Central memory CD4-positive, alpha-beta T cell (primary cell): ENCODE data around the gene PRXL2C.

Experiments
- DNase-seq: peaks from one replicate; pipeline ENCODE4 v3.0.0; 2022

The PRXL2C gene

GRCh38 chr9:96609732-96610131, 45.4 kb downstream of the PRXL2C start:
- no peak for DNase-seq

DNA sequence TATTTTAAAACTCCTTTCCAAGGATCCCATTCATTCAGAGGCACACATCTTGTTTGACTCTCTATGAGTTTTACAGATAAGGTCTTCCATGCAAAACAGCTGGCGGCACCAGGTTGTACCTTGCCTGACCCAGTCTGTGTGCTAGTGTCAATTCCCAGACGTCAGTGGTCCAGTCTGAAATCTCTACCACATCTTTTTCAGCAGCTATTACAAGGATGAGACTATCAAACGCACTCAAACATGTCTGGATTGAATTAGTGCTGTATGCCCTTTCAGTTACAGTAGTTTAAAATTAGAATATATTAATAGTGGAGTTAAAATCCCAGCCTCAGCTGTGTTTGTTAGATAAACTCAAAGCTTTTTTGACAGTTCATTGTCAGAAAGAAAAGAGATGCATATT, 47.1 kb downstream of the PRXL2C start:
- DNase-seq = no peak

DNA sequence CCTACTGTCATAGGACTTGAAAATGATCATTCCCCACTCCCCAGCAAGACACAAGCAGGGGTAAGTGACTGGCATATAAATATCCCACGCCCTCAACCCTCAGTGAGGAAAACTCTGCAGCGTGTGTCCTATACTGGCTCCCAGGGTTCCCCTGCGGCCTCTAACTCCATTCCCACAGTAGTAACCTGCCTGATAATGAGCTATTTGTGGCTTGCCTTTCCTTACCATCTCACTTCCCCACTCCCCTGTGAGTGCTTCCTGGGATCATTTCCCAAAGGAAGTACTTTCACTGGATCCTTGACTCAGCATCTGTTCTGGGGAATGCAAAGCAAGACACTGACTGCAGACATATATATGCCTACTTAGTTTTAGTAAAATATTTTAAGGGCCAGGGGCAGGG, 49.8 kb downstream of the PRXL2C start:
- DNase-seq = no peak

- no peak for DNase-seq
Observed at GRCh38 chr9:96604004-96604319, 51.2 kb downstream of the PRXL2C start.

GRCh38 chr9:96603305-96604003, 51.7 kb downstream of the PRXL2C start:
- no peak for DNase-seq

- DNase-seq = no peak
Observed at GRCh38 chr9:96599298-96599697, 55.8 kb downstream of the PRXL2C start.

GRCh38 chr9:96596601-96597111, 58.5 kb downstream of the PRXL2C start:
- no peak for DNase-seq
